ENCODE results near the gene TAS2R38. TPM values are rescaled to one million over a fixed set of nuclear protein-coding genes. Genes with fewer than 3 reads are reported as not detected.
A peak's percentile ranks its signal among the peaks of the same experiment; 100 is the strongest.
"Not testable (repeated sequence)": the region's sequence is repeated elsewhere in the genome, so short reads cannot be mapped to it uniquely, and the experiment has no call there.

The TAS2R38 gene
- total RNA-seq, 2 experiments from 2014 or later: not detected

GRCh38 chr7:141993354-141993753 lies 19.8 kb upstream of the TAS2R38 start:
- Mint-ChIP-seq H3K4me3 (no peak overlapping the region), H3K36me3 (ENCODE audit: low read depth) (no peaks in the 10 kb centered on the region), H3K9me3 (ENCODE audit: low read depth) (no peaks in the 10 kb centered on the region), H3K4me1 (no peaks in the 10 kb centered on the region), H3K27me3 (peaks cover 4% of the 10 kb centered on the region), H3K27ac (no peak overlapping the region)
- intact Hi-C loops (cut with DNase I, micrococcal nuclease): no loop called here
- ChIA-PET POLR2A (no interaction called here), CTCF (interaction anchor here (0.7 to 0.9 kb wide), 2 partner anchors 30 to 371 kb away, joined by 3 read pairs; no protein-coding TSS in a partner anchor)
- DNase-seq (no peak), ATAC-seq (no peak)

- no peaks in the 10 kb centered on the region for H3K4me1 Mint-ChIP-seq
- H3K27ac Mint-ChIP-seq: no peak overlapping the region
- H3K27me3 Mint-ChIP-seq: peaks cover 4% of the 10 kb centered on the region
- no peak for DNase-seq
- ATAC-seq: no peak
- no peaks in the 10 kb centered on the region for H3K9me3 Mint-ChIP-seq (ENCODE audit: low read depth)
- intact Hi-C loops (cut with DNase I, micrococcal nuclease): no loop called here
- ChIA-PET CTCF (interaction anchor here (0.9 to 1.4 kb wide), 2 partner anchors 18 to 31 kb away, joined by 3 to 4 read pairs; no protein-coding TSS in a partner anchor), POLR2A (no interaction called here)
- no peak overlapping the region for H3K4me3 Mint-ChIP-seq
- H3K36me3 Mint-ChIP-seq (ENCODE audit: low read depth): no peaks in the 10 kb centered on the region
Observed at GRCh38 chr7:141992688-141993087, 19.1 kb upstream of the TAS2R38 start.

GRCh38 chr7:141992156-141992555 lies 18.6 kb upstream of the TAS2R38 start:
- H3K4me1 Mint-ChIP-seq: no peaks in the 10 kb centered on the region
- intact Hi-C loops (cut with DNase I, micrococcal nuclease): no loop called here
- no peak overlapping the region for H3K27ac Mint-ChIP-seq
- H3K9me3 Mint-ChIP-seq (ENCODE audit: low read depth): no peaks in the 10 kb centered on the region
- ATAC-seq (no peak), DNase-seq (no peak)
- H3K36me3 Mint-ChIP-seq (ENCODE audit: low read depth): no peaks in the 10 kb centered on the region
- H3K27me3 Mint-ChIP-seq: peaks cover 4% of the 10 kb centered on the region
- ChIA-PET CTCF (interaction anchor here (1.4 kb wide), 1 partner anchor 18 kb away, joined by 4 read pairs; no protein-coding TSS in a partner anchor), POLR2A (no interaction called here)
- H3K4me3 Mint-ChIP-seq: no peak overlapping the region

GRCh38 chr7:141991140-141991539 lies 17.6 kb upstream of the TAS2R38 start:
- peaks cover 3% of the 10 kb centered on the region for H3K27me3 Mint-ChIP-seq
- H3K9me3 Mint-ChIP-seq (ENCODE audit: low read depth): no peaks in the 10 kb centered on the region
- H3K4me3 Mint-ChIP-seq: no peak overlapping the region
- ChIA-PET CTCF (no interaction called here), POLR2A (no interaction called here)
- intact Hi-C loops (cut with DNase I, micrococcal nuclease): no loop called here
- no peak for ATAC-seq
- H3K4me1 Mint-ChIP-seq: no peaks in the 10 kb centered on the region
- no peak for DNase-seq
- H3K27ac Mint-ChIP-seq: no peak overlapping the region
- no peaks in the 10 kb centered on the region for H3K36me3 Mint-ChIP-seq (ENCODE audit: low read depth)

- CTCF ChIA-PET: no interaction called here
- ATAC-seq (no peak), DNase-seq (no peak)
- POLR2A ChIA-PET: no interaction called here
- Mint-ChIP-seq H3K36me3 (ENCODE audit: low read depth) (no peaks in the 10 kb centered on the region), H3K4me1 (no peaks in the 10 kb centered on the region), H3K9me3 (ENCODE audit: low read depth) (no peaks in the 10 kb centered on the region), H3K27me3 (peaks cover 3% of the 10 kb centered on the region), H3K27ac (no peak overlapping the region), H3K4me3 (no peak overlapping the region)
- intact Hi-C loops (cut with DNase I, micrococcal nuclease): no loop called here
Observed at GRCh38 chr7:141990011-141990725, 16.6 kb upstream of the TAS2R38 start.

GRCh38 chr7:141987803-141988202 lies 14.2 kb upstream of the TAS2R38 start:
- intact Hi-C loops (cut with DNase I, micrococcal nuclease); H3K4me3 Mint-ChIP-seq; POLR2A ChIA-PET; H3K27ac Mint-ChIP-seq; H3K9me3 Mint-ChIP-seq (ENCODE audit: low read depth); CTCF ChIA-PET; H3K4me1 Mint-ChIP-seq; ATAC-seq; H3K27me3 Mint-ChIP-seq; H3K36me3 Mint-ChIP-seq (ENCODE audit: low read depth); DNase-seq: not testable (repeated sequence)

- H3K27me3 Mint-ChIP-seq: peaks cover 3% of the 10 kb centered on the region
- no peaks in the 10 kb centered on the region for H3K4me1 Mint-ChIP-seq
- CTCF ChIA-PET: interaction anchor here (0.7 kb wide), 1 partner anchor 14 kb away, joined by 4 read pairs; no protein-coding TSS in a partner anchor
Observed at GRCh38 chr7:141986923-141987322, 13.3 kb upstream of the TAS2R38 start.

GRCh38 chr7:141985926-141986325 lies 12.4 kb upstream of the TAS2R38 start:
- ATAC-seq; POLR2A ChIA-PET; H3K36me3 Mint-ChIP-seq (ENCODE audit: low read depth); H3K4me3 Mint-ChIP-seq; H3K4me1 Mint-ChIP-seq; H3K27ac Mint-ChIP-seq; H3K27me3 Mint-ChIP-seq; intact Hi-C loops (cut with DNase I, micrococcal nuclease); H3K9me3 Mint-ChIP-seq (ENCODE audit: low read depth); DNase-seq; CTCF ChIA-PET: not testable (repeated sequence)

More at GRCh38 chr7:141986923-141987322, 13.3 kb upstream of the TAS2R38 start:
- DNase-seq (no peak), ATAC-seq (no peak)
- intact Hi-C loops (cut with DNase I, micrococcal nuclease): no loop called here
- POLR2A ChIA-PET: no interaction called here
- no peaks in the 10 kb centered on the region for H3K9me3 Mint-ChIP-seq (ENCODE audit: low read depth)
- H3K4me3 Mint-ChIP-seq: no peak overlapping the region
- no peak overlapping the region for H3K27ac Mint-ChIP-seq
- no peaks in the 10 kb centered on the region for H3K36me3 Mint-ChIP-seq (ENCODE audit: low read depth)

- intact Hi-C loops (cut with DNase I, micrococcal nuclease): loop anchor here (5.0 to 10.0 kb wide), 5 partner anchors 323 to 1238 kb away; partner anchors contain the start of gene EPHB6 (in 1 of the 2)
- DNase-seq: no peak
- POLR2A ChIA-PET: no interaction called here
- Mint-ChIP-seq H3K27ac (no peak overlapping the region), H3K36me3 (ENCODE audit: low read depth) (no peaks in the 10 kb centered on the region), H3K4me3 (no peak overlapping the region), H3K27me3 (no peaks in the 10 kb centered on the region), H3K4me1 (peaks cover 10% of the 10 kb centered on the region), H3K9me3 (ENCODE audit: low read depth) (no peaks in the 10 kb centered on the region)
- no peak for ATAC-seq
- CTCF ChIA-PET: no interaction called here
Observed at GRCh38 chr7:141979568-141979967, 6.0 kb upstream of the TAS2R38 start.

GRCh38 chr7:141978351-141978750 lies 4.8 kb upstream of the TAS2R38 start:
- Mint-ChIP-seq H3K9me3 (ENCODE audit: low read depth) (no peaks in the 10 kb centered on the region), H3K27ac (no peak overlapping the region), H3K4me3 (no peak overlapping the region), H3K36me3 (ENCODE audit: low read depth) (no peaks in the 10 kb centered on the region), H3K27me3 (no peaks in the 10 kb centered on the region), H3K4me1 (peaks cover 10% of the 10 kb centered on the region)
- ATAC-seq (no peak), DNase-seq (no peak)
- POLR2A ChIA-PET: no interaction called here
- CTCF ChIA-PET: no interaction called here
- intact Hi-C loops (cut with DNase I, micrococcal nuclease): loop anchor here (5.0 to 10.0 kb wide), 5 partner anchors 324 to 1239 kb away; partner anchors contain the start of gene EPHB6 (in 1 of the 2)

- ATAC-seq (no peak), DNase-seq (no peak)
- Mint-ChIP-seq H3K9me3 (ENCODE audit: low read depth) (no peaks in the 10 kb centered on the region), H3K27ac (no peak overlapping the region), H3K36me3 (ENCODE audit: low read depth) (no peaks in the 10 kb centered on the region), H3K4me3 (peak overlapping the region; percentile 63), H3K27me3 (no peaks in the 10 kb centered on the region), H3K4me1 (peaks cover 10% of the 10 kb centered on the region)
- intact Hi-C loops (cut with DNase I, micrococcal nuclease): loop anchor here (1.0 to 10.0 kb wide), 7 partner anchors 213 to 1241 kb away; partner anchors contain the start of gene EPHB6 (in 1 of the 2)
- ChIA-PET POLR2A (no interaction called here), CTCF (interaction anchor here (0.5 to 2.7 kb wide), 26 partner anchors 10 to 1056 kb away, joined by 3 to 22 read pairs (median 3); no protein-coding TSS in a partner anchor)
Observed at GRCh38 chr7:141976524-141977245, 3.1 kb upstream of the TAS2R38 start.
